Natural killer cell (primary cell): ENCODE data around the gene RAB6B. TPM values are rescaled to one million over a fixed set of nuclear protein-coding genes. Genes with fewer than 3 reads are reported as not detected.

Experiments used
- ATAC-seq, 3 donors: fragments of 150-1000 bp in 2 of 3; fragments of 200-7000 bp in 1 of 3; cut with Tn5 transposase; 1 replicate in 1 of 3; 2 replicates in 2 of 3; pipeline ENCODE4 v1.10.0; 2021; ENCODE audit warnings: mild to moderate bottlenecking in 2 of 3, moderate library complexity in 2 of 3
- DNase-seq, 2 donors: peaks; one replicate each; pipeline versions ENCODE4 v3.0.0 to v3.0.0-alpha.2; 2013 to 2021; ENCODE audit warnings: mixed read lengths in 1 of 2
- H3K27ac ChIP-seq: one replicate; pipeline ENCODE4 v1.5.1; 2013; ENCODE audit warnings: mild to moderate bottlenecking, low read length
- H3K27me3 ChIP-seq: one replicate; pipeline ENCODE4 v1.6.1; 2013; ENCODE audit warnings: low read length; ENCODE audit not compliant: control insufficient read depth, insufficient read depth
- H3K36me3 ChIP-seq: one replicate; pipeline ENCODE4 v1.6.1; 2013; ENCODE audit warnings: low read length; ENCODE audit not compliant: control insufficient read depth, insufficient read depth
- H3K4me1 ChIP-seq: one replicate; pipeline ENCODE4 v1.6.1; 2013; ENCODE audit warnings: low read length; ENCODE audit not compliant: control insufficient read depth, insufficient read depth
- H3K4me3 ChIP-seq: one replicate; pipeline ENCODE4 v1.5.1; 2013; ENCODE audit warnings: low read length
- H3K9me3 ChIP-seq: one replicate; pipeline ENCODE4 v1.6.1; 2013; ENCODE audit warnings: low read length; ENCODE audit not compliant: control insufficient read depth, insufficient read depth
- H3K27ac Mint-ChIP-seq, 2 donors: one replicate each; pipeline ENCODE4 v1.8.0; 2022; ENCODE audit warnings: mild to moderate bottlenecking in 2 of 2, mixed read lengths in 2 of 2, moderate library complexity in 1 of 2
- H3K27me3 Mint-ChIP-seq, 2 donors: one replicate each; pipeline ENCODE4 v1.8.0; 2022; ENCODE audit warnings: low read depth in 2 of 2, mixed read lengths in 2 of 2
- H3K36me3 Mint-ChIP-seq: one replicate; pipeline ENCODE4 v1.8.0; 2022; ENCODE audit warnings: mixed read lengths
- H3K4me1 Mint-ChIP-seq, 2 donors: one replicate each; pipeline ENCODE4 v1.8.0; 2022; ENCODE audit warnings: mixed read lengths in 2 of 2
- H3K4me3 Mint-ChIP-seq: one replicate; pipeline ENCODE4 v1.8.0; 2022; ENCODE audit warnings: mild to moderate bottlenecking, moderate library complexity, mixed read lengths
- H3K9me3 Mint-ChIP-seq, 2 donors: one replicate each; pipeline ENCODE4 v1.8.0; 2022; ENCODE audit warnings: mixed read lengths in 2 of 2
- CTCF ChIP-seq: fragments of 200-600 bp; IDR thresholded peaks from one replicate; pipeline ENCODE4 v1.8.0; 2022; ENCODE audit warnings: antibody characterized with exemption
- WGBS: methylation state at CpG from one replicate; pipeline ENCODE4 v1.1.7; 2013; ENCODE audit warnings: missing lambda C conversion rate; ENCODE audit not compliant: insufficient coverage; 5-methylcytosine and 5-hydroxymethylcytosine counted together
- intact Hi-C: fragments of 100-400 bp; cut with micrococcal nuclease; formaldehyde crosslinking; loops from one replicate; pipeline ENCODE4 v1.14.2; 2022
- total RNA-seq, 4 donors: library from RNA; stranded (reverse); fragments of 120-200 nt in 1 of 4; gene quantifications; one replicate each; pipeline versions ENCODE4 v1.2.3 to v1.2.4, GENCODE V29; 2013 to 2022

The RAB6B gene
- total RNA-seq, 3 donors from 2014 or later (not counting 1 experiment from before 2014, with no cell fraction given): 1.4 to 2.7 (median 1.6) TPM

- peaks cover 21 to 22% of the 10 kb centered on the region in 2 donors for H3K27me3 Mint-ChIP-seq
- no peak overlapping the region for H3K27ac Mint-ChIP-seq
- no peaks in the 10 kb centered on the region for H3K27me3 ChIP-seq
- ATAC-seq (no peak), DNase-seq (no peak)
- H3K9me3 Mint-ChIP-seq: no peaks in the 10 kb centered on the region
- no peaks in the 10 kb centered on the region for H3K36me3 Mint-ChIP-seq
- no peak overlapping the region for H3K4me3 Mint-ChIP-seq
- intact Hi-C loops: loop anchor here (5.0 kb wide), 2 partner anchors 109 to 1199 kb away; no protein-coding TSS in a partner anchor
- 97% methylated on average over 10 of the region's 10 CpGs for WGBS
- TF ChIP-seq CTCF: no peak
- H3K36me3 ChIP-seq: no peaks in the 10 kb centered on the region
- H3K4me1 Mint-ChIP-seq: peaks cover 5 to 17% of the 10 kb centered on the region in 2 donors
- peaks cover 10% of the 10 kb centered on the region for H3K4me1 ChIP-seq
- no peaks in the 10 kb centered on the region for H3K9me3 ChIP-seq
- H3K4me3 ChIP-seq: no peak overlapping the region
- no peak overlapping the region for H3K27ac ChIP-seq
Measured at GRCh38 chr3:133925960-133926735, 30.5 kb upstream of the RAB6B start.

GRCh38 chr3:133924041-133924440, 28.4 kb upstream of the RAB6B start:
- H3K4me3 Mint-ChIP-seq: no peak overlapping the region
- no peaks in the 10 kb centered on the region for H3K9me3 Mint-ChIP-seq
- 65% methylated on average over 2 of the region's 4 CpGs for WGBS
- Histone ChIP-seq H3K4me3 (no peak overlapping the region), H3K9me3 (no peaks in the 10 kb centered on the region), H3K27me3 (peaks cover 2% of the 10 kb centered on the region), H3K36me3 (no peaks in the 10 kb centered on the region), H3K4me1 (peaks cover 10% of the 10 kb centered on the region), H3K27ac (no peak overlapping the region)
- DNase-seq (no peak), ATAC-seq (no peak)
- no peak overlapping the region for H3K27ac Mint-ChIP-seq
- no peak for TF ChIP-seq CTCF
- H3K4me1 Mint-ChIP-seq: peaks cover 5 to 17% of the 10 kb centered on the region in 2 donors
- H3K27me3 Mint-ChIP-seq: peaks cover 24 to 43% of the 10 kb centered on the region in 2 donors
- H3K36me3 Mint-ChIP-seq: no peaks in the 10 kb centered on the region
- intact Hi-C loops: no loop called here

- ATAC-seq (no peak), DNase-seq (no peak)
- Histone ChIP-seq H3K27ac (no peak overlapping the region), H3K9me3 (no peaks in the 10 kb centered on the region), H3K4me3 (no peak overlapping the region), H3K36me3 (no peaks in the 10 kb centered on the region), H3K27me3 (peaks cover 5% of the 10 kb centered on the region), H3K4me1 (no peaks in the 10 kb centered on the region)
- no peak overlapping the region for H3K27ac Mint-ChIP-seq
- H3K4me1 Mint-ChIP-seq: peaks cover 0 to 4% of the 10 kb centered on the region in 2 donors
- no peak overlapping the region for H3K4me3 Mint-ChIP-seq
- WGBS: 92% methylated on average over 1 of the region's 1 CpG
- peaks cover 22 to 41% of the 10 kb centered on the region in 2 donors for H3K27me3 Mint-ChIP-seq
- TF ChIP-seq CTCF: no peak
- intact Hi-C loops: no loop called here
- H3K9me3 Mint-ChIP-seq: no peaks in the 10 kb centered on the region
- no peaks in the 10 kb centered on the region for H3K36me3 Mint-ChIP-seq
Measured at GRCh38 chr3:133921592-133921991, 25.9 kb upstream of the RAB6B start.

GRCh38 chr3:133917144-133917543, 21.5 kb upstream of the RAB6B start:
- no peaks in the 10 kb centered on the region for H3K36me3 ChIP-seq
- Mint-ChIP-seq H3K36me3 (no peaks in the 10 kb centered on the region), H3K27me3 (peaks cover 14 to 36% of the 10 kb centered on the region in 2 donors), H3K27ac (no peak overlapping the region), H3K4me1 (no peaks in the 10 kb centered on the region), H3K9me3 (no peaks in the 10 kb centered on the region), H3K4me3 (no peak overlapping the region)
- no peaks in the 10 kb centered on the region for H3K9me3 ChIP-seq
- no peak for TF ChIP-seq CTCF
- no peak overlapping the region for H3K27ac ChIP-seq
- H3K27me3 ChIP-seq: peaks cover 5% of the 10 kb centered on the region
- no peak overlapping the region for H3K4me3 ChIP-seq
- DNase-seq: no peak
- no peaks in the 10 kb centered on the region for H3K4me1 ChIP-seq
- intact Hi-C loops: no loop called here
- no peak for ATAC-seq
